T-helper 1 cell treated with Interleukin-12 subunit alpha and Interleukin-12 subunit beta and Interleukin-4 antibody, amounts not matched to agents 30 ng/mL and 1 ng/mL, for 36 hours (primary cell): Measurements from ENCODE around the gene TXN2. TPM values are rescaled to one million over a fixed set of nuclear protein-coding genes. Genes with fewer than 3 reads are reported as not detected.

ENCODE experiments used
- intact Hi-C: fragments of 100-400 bp; cut with micrococcal nuclease; formaldehyde crosslinking; loops from one replicate; pipeline ENCODE4 v1.15.1; 2024
- total RNA-seq: library from RNA; stranded (reverse); gene quantifications from 2 replicates; pipeline ENCODE4 v1.2.3, GENCODE V29; 2022

The TXN2 gene
- total RNA-seq, 1 donor from 2014 or later, result 67.6 TPM

DNA sequence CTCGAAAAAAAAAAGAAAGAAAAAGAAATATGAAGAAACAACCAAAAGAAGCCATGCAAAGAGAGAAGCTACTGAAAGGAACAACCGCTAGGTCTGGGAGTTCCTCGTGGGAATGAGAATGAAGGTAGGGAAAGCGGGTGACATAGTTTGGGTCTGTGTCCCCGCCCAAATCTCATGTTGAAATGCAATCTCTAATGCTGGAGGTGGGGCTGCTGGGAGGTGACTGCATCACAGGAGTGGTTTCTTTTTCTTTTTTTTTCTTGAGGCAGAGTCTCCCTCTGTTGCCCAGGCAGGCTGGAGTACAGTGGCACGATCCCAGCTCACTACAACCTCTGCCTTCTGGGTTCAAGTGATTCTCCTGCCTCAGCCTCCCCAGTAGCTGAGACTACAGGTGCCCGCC lies 9.7 kb upstream of the TXN2 start:
- intact Hi-C loops, result no loop called here

DNA sequence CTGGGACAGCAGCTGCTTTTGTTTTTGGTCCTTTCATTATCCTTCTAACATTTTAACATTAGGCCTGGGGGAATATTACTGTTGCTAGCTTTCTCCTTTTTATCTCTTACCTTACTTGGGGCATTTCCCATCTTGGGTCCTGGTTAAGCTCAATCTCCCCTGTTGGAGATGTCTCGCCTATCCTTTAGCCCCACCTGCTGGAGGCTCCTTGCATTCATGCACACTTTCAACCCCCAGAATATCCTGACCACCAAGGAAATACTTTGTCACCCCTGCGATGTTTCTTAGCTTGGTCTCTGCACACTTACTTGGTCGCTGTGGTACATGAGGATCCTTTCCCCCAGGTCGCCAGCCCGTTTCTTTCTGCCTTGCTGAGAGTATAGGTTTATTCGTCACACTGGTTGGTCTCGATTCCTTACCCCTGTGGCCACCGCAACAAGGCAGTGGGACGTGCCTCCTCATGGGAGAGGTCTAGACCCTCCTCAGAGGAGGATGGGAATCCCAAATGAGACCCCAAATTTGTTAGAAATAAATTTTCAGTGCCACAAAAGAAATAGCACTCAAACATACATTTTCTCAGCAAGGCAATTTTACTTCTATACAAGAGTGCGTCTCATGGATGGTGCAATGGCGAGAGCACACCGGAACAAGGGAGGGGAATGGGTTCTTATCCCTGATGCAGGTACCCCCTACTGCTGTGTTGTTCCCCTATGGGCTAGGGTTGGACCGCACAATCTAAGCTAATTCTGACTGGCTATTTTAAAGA lies 5.4 kb upstream of the TXN2 start:
- intact Hi-C loops, result loop anchor here (1.0 kb wide), 4 partner anchors 186 to 363 kb away; no protein-coding TSS in a partner anchor

DNA sequence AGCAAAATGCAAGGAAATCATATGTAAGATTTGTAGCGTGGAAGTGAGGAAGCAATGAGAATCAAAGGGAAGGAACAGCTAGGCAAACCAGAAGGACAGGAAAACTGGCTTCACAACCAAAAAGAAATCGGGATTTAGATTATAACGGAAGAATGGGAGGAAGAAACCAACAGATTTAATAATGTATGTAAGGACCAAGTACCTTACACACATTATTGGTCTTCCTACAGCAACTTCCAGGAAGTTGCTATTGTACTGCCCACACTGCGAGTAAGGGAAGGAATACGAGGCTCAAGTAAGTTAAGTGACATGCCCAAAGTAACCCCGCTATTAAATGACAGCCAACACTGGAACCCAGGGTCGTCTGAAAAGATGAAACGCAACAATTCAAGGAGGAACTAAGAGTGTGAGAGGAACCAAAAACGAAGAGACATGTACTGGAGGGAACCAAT lies 473 bp downstream of the TXN2 start:
- intact Hi-C loops, result loop anchor here (1.0 kb wide), 3 partner anchors 26 to 150 kb away; partner anchors contain the start of gene FOXRED2

DNA sequence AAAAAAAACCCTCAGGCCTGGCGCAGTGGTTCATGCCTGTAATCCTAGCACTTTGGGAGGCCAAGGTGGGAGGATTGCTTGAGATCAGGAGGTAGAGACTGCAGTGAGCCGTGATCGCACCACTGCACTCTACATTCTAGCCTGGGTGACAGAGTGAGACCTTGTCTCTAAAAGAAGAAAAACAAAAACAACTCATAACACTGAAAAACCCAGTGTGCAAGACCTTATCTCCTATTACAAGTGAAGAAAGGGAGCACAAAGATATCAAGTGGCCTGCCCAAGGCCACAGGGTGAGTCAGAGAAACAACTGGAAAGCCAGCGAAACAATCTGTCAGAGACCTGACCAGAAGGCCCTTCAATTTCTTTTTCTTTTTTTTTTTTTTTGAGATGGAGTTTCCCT lies 2.5 kb downstream of the TXN2 start:
- intact Hi-C loops, result no loop called here

DNA sequence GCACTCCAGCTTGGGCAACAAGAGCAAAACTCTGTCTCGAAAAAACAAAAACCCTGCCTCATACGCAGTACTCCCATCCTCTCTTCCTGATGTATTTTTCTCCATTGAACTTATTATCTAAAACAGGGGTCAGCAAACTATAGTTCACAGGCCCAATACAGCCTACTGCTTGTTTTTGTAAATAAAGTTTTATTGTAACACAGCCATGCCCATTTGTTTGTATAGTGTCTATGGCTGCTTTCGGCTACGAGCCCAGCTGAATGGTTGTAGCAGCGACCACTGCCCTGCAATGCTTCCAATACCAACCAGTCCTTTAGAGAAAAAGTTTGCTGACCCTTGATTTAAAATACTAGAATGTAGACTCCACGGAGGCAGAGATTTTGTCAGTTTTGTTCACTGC lies 6.1 kb downstream of the TXN2 start:
- intact Hi-C loops, result no loop called here

DNA sequence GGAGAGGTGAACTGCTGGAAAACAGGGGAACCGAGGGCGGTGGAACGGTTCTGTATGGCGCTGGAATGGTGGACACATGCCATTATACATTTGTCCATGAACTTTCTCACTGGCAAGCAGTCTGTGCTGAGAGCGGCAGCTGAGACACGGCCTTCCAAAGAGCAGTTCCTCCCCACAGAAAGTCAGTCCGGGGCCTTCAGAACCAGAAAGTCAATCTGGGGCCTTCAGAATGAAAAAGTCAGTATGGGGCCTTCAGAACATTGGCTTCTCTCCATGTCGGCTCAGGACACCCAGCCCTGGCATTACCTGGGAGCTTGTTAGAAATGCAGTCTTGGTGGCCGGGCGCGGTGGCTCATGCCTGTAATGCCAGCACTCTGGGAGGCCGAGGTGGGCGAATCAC lies 8.8 kb downstream of the TXN2 start:
- intact Hi-C loops, result no loop called here

DNA sequence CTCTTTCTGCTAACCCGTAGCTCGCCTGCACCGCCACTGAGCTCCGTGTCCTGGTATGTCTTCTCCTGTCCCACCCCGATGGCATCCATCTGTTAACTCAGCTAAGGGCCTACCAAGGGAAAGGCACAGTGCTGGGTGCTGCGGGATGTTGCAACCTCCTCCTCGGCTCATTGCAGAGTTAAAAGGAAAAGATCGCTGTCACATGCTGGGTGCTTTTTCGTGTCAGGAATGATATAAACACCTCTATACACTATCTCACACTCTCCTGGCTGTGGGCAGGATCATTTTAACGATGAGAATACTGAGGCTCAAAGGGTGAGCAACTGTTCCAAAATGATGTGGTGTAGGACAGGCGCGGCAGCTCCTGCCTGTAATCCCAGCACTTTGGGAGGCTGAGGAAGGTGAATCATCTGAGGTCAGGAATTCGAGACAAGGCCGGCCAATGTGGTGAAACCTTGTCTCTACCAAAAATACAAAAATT lies 10.1 kb downstream of the TXN2 start:
- intact Hi-C loops, result no loop called here

DNA sequence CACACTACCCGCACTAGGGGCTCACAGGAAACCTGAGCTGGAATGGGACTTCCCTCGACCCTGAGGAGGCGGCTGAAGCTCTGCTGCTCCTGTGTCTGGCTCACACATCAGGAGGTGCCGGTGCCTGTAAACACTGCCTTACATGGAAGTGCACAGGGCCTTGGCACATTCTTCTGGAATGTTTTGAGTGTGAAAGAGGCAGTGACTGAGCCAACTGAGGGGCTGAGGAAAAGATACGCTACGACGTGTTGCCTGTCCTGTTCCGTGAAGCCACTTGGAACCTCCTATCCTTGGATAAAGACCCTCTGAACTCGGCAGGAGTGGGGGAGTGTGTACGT lies 10.5 kb downstream of the TXN2 start:
- intact Hi-C loops, result loop anchor here (1.0 kb wide), 4 partner anchors 16 to 170 kb away; no protein-coding TSS in a partner anchor

DNA sequence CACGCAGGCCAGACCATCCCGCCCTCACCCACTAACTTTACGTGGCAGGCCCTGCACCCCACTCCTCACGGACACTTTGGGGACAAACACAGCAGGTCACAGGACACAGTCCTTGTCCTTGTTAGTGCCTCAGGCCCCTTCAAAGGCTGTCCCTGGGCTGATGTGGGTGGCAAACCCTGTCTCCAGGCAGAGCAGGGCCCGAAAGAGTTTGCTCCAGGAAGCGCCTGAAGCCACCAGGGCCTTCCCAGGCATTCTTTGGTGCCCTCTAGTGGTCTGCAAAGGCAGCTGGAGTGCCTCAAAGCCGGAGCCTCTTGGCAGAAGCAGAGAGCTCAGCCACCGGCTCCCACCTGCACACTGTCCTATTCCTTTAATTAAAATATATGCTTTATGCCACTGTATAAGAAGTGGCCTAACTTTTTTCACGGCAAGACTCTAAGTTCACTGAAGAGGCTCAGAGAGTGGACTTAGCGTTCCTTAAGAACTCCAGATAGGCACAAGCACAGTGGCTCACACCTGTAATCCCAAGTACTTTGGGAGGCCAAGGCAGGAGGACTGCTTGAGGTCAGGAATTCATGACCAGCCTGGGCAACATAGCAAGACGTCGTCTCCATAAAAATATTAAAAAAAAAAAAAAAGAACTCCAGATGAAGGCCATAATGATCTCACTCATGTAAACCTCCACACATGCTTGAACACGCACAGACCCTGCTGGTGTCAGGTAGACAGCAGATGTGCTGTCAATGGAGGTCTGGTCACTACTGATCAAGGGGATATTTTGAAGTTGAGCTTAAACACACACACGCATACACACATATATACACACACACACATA lies 11.1 kb downstream of the TXN2 start:
- intact Hi-C loops, result loop anchor here (1.0 kb wide), 4 partner anchors 15 to 169 kb away; no protein-coding TSS in a partner anchor

DNA sequence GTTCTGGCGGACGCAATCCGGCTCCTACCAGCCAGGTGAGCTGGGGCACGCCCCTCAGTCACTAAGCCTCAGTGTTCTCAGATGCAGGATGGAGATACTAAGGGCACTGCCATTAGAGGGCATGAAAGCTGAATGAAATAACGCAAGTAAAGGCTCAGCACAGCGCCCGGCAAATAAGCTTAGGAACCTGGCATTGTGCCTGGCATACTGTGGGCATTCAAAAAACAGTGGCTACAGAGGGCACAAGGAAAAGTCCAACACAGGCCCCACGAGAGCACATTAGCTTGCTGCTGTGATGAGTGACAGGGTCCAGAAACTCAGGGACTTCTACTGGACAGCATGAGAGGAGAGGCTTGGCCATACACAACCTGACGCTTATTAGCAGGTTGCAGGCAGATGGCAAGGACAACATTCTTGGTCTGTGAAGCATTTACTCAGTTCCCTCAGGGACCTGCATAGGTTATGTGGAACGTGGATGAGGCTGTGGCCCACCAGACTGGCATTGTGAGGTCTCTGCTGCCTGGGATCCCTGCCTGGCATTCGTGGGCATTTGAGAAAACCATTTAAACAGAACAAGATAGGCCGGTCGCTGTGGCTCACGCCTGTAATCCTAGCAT lies 12.2 kb downstream of the TXN2 start:
- intact Hi-C loops, result no loop called here

DNA sequence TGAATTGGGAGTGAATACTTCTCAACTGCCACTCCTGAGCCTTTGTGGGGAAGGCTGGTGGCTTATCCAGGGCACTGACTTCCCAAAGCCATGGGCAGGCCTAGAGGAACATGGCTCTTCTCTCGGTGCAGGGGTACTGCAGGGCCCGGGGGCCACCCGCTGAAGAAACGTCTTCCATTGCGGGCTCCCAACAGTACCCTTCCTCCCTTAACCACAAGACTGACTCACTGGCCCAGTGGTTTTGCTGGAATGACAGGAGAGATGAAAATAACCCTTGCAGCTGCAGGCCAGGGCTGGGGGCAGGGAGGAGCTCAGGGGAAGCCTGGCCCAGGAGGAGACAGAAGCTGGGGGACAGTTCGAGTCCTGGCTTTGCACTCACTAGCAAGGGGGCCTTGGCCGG lies 13.5 kb downstream of the TXN2 start:
- intact Hi-C loops, result no loop called here

DNA sequence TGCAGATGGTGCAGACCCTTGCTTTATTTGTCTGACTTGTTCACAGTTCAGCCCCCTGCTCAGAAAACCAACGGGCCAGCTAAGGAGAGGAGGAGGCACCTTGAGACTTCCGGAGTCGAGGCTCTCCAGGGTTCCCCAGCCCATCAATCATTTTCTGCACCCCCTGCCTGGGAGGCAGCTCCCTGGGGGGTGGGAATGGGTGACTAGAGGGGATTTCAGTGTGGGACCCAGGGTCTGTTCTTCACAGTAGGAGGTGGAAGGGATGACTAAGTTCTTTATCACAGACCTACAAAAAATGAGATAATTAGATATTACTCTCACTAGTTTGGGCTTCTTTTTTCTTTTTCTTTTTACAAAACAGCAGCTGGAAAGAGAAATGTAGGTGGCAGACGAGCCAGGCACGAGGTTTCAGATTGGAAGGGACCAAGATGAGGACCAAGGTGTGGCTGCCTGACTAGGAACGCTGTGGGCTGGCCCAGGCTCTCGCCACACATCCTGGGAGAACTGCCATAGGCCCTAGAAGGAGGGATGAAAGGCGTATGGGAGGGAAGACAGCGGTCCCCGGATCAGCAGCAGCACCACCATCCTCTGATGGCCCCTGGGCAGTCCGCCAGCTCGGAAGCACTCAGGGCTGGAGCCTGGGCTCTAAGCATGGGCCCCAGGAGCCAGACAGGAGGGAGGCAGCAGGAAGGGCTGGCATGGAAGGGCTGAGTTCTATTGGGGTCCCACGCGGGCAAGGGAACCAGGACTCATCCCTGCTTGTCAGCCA lies 14.2 kb downstream of the TXN2 start:
- intact Hi-C loops, result no loop called here

DNA sequence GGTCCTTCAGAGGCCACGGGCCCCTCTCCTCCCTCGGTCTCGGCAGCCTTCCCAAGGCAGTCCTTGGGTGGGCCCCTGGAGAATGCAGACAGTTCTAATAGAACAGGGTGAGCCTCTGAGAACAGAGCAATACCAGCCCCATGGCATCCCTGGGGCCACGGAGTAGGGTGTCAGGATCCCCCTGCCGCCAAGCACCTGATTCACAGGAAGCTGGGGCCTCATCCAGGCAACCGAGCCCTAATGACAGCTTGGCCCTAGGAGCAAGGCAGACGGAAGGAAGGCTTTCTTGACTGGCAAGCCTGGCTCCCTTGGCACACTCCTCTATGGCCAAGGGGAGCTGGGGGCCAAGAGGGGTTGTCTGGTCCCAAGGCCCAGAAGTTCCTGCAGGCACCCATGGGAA lies 15.2 kb downstream of the TXN2 start:
- intact Hi-C loops, result no loop called here

DNA sequence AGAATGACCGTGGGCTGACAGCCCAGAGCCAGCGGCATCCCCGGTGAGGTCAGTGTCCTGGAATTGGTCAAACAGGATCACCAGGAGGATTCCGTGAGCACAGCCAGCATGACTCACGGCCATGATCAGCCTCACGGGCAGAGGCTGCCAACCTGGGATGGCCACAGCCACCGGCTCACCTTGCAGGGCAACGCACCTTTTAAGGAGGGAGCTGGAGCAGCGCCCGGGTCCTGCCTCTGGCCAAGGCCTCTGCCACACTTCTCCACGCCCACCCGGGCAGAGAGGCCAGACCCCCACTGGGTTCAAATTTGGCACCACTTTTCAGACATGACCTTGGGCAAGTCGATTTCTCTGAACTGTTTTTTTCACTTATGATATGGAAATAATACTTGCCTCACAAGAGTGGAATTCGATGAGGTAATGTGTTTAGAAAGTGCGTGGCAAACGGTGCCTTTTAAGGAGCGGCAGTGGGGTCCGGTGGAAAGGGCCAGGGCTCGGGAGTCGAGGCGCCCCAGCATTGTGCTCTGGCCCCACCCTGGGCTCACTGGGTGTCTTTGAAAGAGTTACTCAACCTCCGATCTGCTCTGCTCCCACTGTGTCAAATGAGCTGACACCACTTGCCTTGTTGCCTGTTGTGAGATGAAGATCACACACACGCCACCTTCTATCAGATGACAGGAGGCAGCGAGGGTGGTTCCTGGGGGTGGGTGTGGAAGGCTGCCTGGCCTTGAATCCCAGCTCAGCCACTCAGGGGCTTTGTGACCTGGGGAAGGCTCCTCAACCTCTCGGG lies 16.0 kb downstream of the TXN2 start:
- intact Hi-C loops, result no loop called here

DNA sequence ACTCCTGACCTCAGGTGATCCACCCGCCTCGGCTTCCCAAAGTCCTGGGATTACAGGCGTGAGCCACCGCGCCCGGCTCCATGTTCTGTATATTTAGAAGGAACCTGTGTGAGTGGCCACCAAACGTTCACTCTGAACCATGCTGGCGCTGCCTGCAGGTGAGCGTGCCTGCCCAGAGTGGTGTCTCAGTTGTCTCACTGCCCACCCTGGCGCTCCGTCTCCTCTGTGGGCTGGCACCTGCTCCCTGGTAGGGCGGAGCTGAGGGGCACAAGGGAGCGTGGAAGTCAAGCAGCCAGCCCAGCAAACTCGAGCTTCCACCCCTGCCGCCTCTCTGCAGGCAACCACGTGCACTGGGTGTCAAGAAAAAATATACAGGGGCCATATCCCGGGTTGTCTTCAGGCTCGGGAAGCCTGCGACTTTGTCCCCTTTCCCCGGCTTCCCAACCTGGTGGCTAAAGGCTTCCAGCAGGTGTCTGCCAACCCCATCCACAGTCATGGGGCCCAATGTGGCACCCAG lies 16.7 kb downstream of the TXN2 start:
- intact Hi-C loops, result no loop called here

DNA sequence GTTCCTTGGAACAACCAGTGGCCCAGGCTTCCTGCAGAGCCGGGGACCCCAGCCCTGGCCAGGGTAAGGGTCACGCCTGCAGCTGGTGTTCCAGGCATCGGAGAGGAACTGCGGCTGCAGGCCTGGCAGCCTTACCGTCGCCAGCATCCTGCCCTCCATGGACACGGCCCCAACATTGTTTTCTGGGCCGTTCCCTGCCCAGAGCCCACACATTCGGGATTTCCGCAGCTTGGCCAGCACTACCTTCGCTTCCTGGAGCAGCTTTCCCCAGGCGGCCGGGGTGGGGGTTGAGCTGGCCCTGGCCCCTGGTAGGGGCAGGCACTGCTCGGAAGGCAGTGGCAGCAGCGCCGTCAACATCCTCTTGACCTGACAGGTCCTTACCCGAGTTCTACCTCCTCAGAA lies 17.7 kb downstream of the TXN2 start:
- intact Hi-C loops, result no loop called here

DNA sequence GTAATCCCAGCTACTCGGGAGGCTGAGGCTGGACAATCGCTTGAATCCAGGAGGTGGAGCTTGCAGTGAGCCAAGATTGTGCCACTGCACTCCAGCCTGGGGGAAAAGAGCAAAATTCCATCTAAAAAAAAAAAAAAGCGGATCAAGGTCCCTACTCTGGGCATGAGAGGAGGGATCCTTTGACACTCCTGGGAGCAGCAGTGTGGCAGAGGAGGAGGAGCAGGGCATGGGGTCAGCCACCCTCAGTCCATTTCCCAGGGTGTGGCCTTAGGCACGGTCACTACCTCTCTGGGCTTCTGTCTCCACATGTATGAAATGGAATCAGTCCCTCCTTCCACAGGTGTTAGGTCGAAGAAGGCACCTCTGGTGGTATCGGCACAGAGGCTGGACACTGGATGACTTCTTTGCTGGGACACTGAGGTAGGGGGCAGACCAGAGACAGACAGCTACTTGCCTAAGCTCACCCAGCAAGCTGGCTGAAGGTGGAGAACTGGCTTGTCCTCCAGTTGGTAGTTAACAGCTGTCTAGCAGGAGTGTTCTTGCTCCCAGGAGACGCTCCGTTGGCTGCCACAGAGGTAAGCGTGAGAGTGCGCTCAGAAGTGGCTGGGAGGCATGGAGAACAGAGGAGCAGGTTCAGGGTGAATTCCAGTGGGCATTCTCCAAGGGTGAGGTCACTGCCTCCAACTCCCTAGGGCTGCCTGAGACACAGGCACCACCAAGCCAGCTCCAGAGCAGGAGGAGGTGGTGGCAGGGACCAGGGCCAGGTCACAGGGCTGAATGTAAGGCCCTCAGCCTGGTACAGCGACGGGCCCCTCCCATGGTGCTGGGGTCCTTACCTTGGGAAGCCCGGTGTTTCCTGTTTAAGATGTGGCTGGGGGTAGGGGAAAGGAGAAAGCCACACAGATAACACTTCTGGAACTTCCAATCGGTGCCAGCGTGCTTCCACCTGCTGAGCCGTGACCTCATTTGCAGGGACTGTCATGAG lies 19.5 kb downstream of the TXN2 start:
- intact Hi-C loops, result no loop called here

DNA sequence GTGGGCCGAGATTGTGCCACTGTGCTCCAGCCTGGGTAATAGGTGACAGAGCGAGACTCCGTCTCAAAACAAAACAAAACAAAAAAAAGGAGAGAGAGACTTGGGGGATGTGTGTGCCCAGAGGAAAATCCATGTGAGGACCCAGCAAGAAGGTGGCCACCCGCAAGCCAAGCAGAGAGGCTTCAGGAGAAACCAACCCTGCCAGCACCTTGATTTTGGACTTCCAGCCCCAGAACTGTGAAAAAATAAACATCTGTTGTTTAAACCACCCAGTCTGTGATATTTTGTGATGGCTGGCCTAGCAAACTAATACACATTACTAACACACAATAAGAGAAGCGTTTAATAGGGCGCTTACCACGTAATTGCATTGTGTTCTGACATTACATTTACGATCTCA lies 21.2 kb downstream of the TXN2 start:
- intact Hi-C loops, result no loop called here
